ENCODE data around the gene SRRM3.

The SRRM3 gene

DNA sequence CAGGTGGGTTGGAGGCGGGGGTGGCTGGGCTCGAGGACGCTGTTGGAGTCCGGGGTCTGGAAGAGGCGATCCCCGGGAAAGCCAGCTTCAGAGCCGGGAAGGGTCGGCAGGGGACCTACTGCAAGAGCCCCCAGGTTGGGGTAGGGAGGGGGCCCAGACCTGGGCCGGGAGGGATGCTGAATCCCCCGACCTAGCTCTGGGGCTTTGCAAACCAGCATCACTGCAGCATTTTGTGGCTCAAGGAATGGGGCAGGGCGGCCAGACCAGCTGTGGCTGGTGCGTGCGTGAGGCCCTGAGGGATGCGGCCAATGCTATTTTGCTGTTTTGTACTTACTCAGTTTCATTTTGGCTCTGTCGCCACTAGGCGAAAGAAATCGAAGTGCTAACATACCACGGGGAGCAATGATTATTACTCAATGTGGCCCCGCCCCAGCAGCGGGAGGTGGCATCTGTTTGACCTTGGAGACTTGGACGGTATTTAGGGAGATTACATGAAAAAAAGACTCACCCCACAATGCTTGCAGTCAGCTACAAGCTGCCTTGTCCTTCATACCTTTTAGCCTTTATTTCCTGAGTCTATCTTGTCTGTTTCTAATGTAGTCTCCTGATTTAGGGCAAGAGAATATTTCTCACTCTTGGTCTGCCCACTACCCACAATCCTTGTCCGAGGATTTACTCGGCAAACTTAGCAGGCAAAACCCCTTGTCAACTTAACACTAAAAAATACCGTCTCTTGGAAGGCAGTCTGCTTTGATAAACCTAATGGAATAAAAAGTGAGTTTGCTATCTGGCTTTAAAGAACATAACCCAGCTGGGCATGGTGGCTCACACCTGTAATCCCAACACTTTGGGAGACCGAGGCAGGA lies 117.0 kb downstream of the SRRM3 start (continued):
- TF ChIP-seq ZNF560 (tag by site-specific recombination; IDR thresholded peaks at IDR 0.05; ENCODE audit: borderline replicate concordance) (no peak), ZNF629 (tag by site-specific recombination; IDR thresholded peaks at IDR 0.05) (no peak), ZNF341 (tag by site-specific recombination; IDR thresholded peaks at IDR 0.05; ENCODE audit: low read depth) (peak; percentile 56; the same call in 1 of the 2 replicates), ZNF621 (tag by site-specific recombination; IDR thresholded peaks at IDR 0.05) (no peak), ZBTB20 (tag by site-specific recombination; IDR thresholded peaks at IDR 0.05) (peak; percentile 85), ZSCAN30 (tag by site-specific recombination; IDR thresholded peaks at IDR 0.05) (peak; percentile 38; the same call in 1 of the 2 replicates), CTCF (tag by site-specific recombination; IDR thresholded peaks at IDR 0.05) (peak; percentile 13; the same call in 1 of the 2 replicates), ZNF596 (tag by site-specific recombination; IDR thresholded peaks at IDR 0.05) (no peak), ZNF76 (tag by site-specific recombination; IDR thresholded peaks at IDR 0.05; ENCODE audit: borderline replicate concordance, low read depth) (peak; percentile 28; the same call in 1 of the 2 replicates), ZNF114 (tag by site-specific recombination; IDR thresholded peaks at IDR 0.05) (no peak)
- TF ChIP-seq, protein P1, sequence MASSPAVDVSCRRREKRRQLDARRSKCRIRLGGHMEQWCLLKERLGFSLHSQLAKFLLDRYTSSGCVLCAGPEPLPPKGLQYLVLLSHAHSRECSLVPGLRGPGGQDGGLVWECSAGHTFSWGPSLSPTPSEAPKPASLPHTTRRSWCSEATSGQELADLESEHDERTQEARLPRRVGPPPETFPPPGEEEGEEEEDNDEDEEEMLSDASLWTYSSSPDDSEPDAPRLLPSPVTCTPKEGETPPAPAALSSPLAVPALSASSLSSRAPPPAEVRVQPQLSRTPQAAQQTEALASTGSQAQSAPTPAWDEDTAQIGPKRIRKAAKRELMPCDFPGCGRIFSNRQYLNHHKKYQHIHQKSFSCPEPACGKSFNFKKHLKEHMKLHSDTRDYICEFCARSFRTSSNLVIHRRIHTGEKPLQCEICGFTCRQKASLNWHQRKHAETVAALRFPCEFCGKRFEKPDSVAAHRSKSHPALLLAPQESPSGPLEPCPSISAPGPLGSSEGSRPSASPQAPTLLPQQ (tag by site-specific recombination; IDR thresholded peaks at IDR 0.05) = no peak
- TF ChIP-seq, protein P2, sequence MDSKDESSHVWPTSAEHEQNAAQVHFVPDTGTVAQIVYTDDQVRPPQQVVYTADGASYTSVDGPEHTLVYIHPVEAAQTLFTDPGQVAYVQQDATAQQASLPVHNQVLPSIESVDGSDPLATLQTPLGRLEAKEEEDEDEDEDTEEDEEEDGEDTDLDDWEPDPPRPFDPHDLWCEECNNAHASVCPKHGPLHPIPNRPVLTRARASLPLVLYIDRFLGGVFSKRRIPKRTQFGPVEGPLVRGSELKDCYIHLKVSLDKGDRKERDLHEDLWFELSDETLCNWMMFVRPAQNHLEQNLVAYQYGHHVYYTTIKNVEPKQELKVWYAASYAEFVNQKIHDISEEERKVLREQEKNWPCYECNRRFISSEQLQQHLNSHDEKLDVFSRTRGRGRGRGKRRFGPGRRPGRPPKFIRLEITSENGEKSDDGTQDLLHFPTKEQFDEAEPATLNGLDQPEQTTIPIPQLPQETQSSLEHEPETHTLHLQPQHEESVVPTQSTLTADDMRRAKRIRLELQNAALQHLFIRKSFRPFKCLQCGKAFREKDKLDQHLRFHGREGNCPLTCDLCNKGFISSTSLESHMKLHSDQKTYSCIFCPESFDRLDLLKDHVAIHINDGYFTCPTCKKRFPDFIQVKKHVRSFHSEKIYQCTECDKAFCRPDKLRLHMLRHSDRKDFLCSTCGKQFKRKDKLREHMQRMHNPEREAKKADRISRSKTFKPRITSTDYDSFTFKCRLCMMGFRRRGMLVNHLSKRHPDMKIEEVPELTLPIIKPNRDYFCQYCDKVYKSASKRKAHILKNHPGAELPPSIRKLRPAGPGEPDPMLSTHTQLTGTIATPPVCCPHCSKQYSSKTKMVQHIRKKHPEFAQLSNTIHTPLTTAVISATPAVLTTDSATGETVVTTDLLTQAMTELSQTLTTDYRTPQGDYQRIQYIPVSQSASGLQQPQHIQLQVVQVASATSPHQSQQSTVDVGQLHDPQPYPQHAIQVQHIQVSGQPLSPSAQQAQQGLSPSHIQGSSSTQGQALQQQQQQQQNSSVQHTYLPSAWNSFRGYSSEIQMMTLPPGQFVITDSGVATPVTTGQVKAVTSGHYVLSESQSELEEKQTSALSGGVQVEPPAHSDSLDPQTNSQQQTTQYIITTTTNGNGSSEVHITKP (tag by site-specific recombination; IDR thresholded peaks at IDR 0.05) = peak; percentile 75

DNA sequence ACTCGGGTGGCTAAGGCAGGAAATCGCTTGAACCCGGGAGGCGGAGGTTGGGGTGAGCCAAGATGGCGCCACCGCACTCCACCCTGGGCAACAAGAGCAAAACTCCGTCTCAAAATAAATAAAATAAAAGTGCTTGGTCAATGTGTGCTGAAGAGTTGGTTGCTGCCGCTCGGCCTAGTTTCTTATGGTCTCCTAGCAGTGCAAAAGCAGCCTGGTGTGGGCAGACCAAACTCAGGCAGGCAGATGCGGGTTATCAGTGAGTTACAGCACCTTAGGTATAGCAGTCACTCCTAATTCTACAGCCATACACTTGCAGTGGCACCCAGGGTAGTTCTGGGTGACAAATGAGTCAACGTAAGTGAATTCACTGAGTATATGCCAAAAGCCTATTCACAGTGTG lies 123.4 kb downstream of the SRRM3 start:
- Histone ChIP-seq H3K4me1 (ENCODE audit: control insufficient read depth, insufficient read depth, low read length) (0 out of 2 replicates have a peak, but pooled peaks cover 5% of the 10 kb centered on the region), H3K36me3 (ENCODE audit: control insufficient read depth in 2 of 2, insufficient read depth in 1 of 2, low read length in 2 of 2) (peaks cover 20 to 39% of the 10 kb centered on the region in 2 experiments), H3K27ac (ENCODE audit: extremely low read depth, low read depth, low read length) (no peak overlapping the region), H3K4me3 (ENCODE audit: low read depth, low read length) (no peak overlapping the region), H3K9me3 (ENCODE audit: control insufficient read depth, insufficient read depth, low read depth, low read length) (no peaks in the 10 kb centered on the region)
- POLR2A ChIA-PET = no interaction called here
- TF ChIP-seq ZNF169 (tag by site-specific recombination; IDR thresholded peaks at IDR 0.05) = no peak
- no peak for TF ChIP-seq ZNF776 (tag by site-specific recombination; IDR thresholded peaks at IDR 0.05; ENCODE audit: borderline replicate concordance)
- no peak for TF ChIP-seq ZSCAN16 (tag by site-specific recombination; IDR thresholded peaks at IDR 0.05)
- no peak for TF ChIP-seq ZNF768 (tag by site-specific recombination; IDR thresholded peaks at IDR 0.05)
- no peak for TF ChIP-seq ZNF214 (tag by site-specific recombination; IDR thresholded peaks at IDR 0.05; ENCODE audit: borderline replicate concordance)
- no peak for TF ChIP-seq ZNF548 (tag by site-specific recombination; IDR thresholded peaks at IDR 0.05)
- TF ChIP-seq, protein P3, sequence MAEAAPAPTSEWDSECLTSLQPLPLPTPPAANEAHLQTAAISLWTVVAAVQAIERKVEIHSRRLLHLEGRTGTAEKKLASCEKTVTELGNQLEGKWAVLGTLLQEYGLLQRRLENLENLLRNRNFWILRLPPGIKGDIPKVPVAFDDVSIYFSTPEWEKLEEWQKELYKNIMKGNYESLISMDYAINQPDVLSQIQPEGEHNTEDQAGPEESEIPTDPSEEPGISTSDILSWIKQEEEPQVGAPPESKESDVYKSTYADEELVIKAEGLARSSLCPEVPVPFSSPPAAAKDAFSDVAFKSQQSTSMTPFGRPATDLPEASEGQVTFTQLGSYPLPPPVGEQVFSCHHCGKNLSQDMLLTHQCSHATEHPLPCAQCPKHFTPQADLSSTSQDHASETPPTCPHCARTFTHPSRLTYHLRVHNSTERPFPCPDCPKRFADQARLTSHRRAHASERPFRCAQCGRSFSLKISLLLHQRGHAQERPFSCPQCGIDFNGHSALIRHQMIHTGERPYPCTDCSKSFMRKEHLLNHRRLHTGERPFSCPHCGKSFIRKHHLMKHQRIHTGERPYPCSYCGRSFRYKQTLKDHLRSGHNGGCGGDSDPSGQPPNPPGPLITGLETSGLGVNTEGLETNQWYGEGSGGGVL (tag by site-specific recombination; IDR thresholded peaks at IDR 0.05) = no peak
- CTCF ChIA-PET = interaction anchor here (0.5 kb wide), 1 partner anchor 23 kb away, joined by 3 read pairs; no protein-coding TSS in a partner anchor

All from HEK293 (cell line).